ENCODE results near the gene FBLN1. TPM values are rescaled to one million over a fixed set of nuclear protein-coding genes. Genes with fewer than 3 reads are reported as not detected.
A peak's percentile ranks its signal among the peaks of the same experiment; 100 is the strongest.

FBLN1 gene
- total RNA-seq, 4 donors from 2014 or later, result 33.7 to 546 (median 86.3) TPM

- intact Hi-C loops (cut with DNase I), result loop anchor here (5.0 to 10.0 kb wide), 2 partner anchors 66 to 222 kb away; no protein-coding TSS in a partner anchor
- Histone ChIP-seq H3K36me3 (no peaks in the 10 kb centered on the region), H3K9me3 (no peaks in the 10 kb centered on the region), H3K4me1 (peaks cover 23 to 51% (median 32%) of the 10 kb centered on the region in 3 donors), H3K27me3 (peaks cover 0 to 59% (median 2%) of the 10 kb centered on the region in 4 donors), H3K4me3 (no peak overlapping the region), H3K27ac (no peak overlapping the region)
- no peak for TF ChIP-seq CTCF (IDR thresholded peaks at IDR 0.05)
- TF ChIP-seq POLR2A (IDR thresholded peaks at IDR 0.05), result no peak
- DNase-seq, result no peak
- 29 to 30% methylated on average over 2 of the region's 2 CpGs for WGBS, 2 donors
These were observed 140.3 kb downstream of the FBLN1 start for GRCh38 chr22:45642986-45643385.

- H3K4me3 ChIP-seq, result no peak overlapping the region
- intact Hi-C loops (cut with DNase I), result loop anchor here (5.0 to 10.0 kb wide), 2 partner anchors 67 to 220 kb away; no protein-coding TSS in a partner anchor
- peaks cover 0 to 45% (median 2%) of the 10 kb centered on the region in 4 donors for H3K27me3 ChIP-seq
- no peak overlapping the region for H3K27ac ChIP-seq
- peaks cover 13 to 34% (median 21%) of the 10 kb centered on the region in 3 donors for H3K4me1 ChIP-seq
- H3K36me3 ChIP-seq, result no peaks in the 10 kb centered on the region
- no peak for DNase-seq
- no peaks in the 10 kb centered on the region for H3K9me3 ChIP-seq
- WGBS, 2 donors, result 84 to 85% methylated on average over 10 to 11 of the region's 12 CpGs
- TF ChIP-seq CTCF (IDR thresholded peaks at IDR 0.05), result no peak
- TF ChIP-seq POLR2A (IDR thresholded peaks at IDR 0.05), result no peak
These were observed 142.0 kb downstream of the FBLN1 start for GRCh38 chr22:45644714-45645113.

GRCh38 chr22:45645150-45645525, 142.5 kb downstream of the FBLN1 start:
- Histone ChIP-seq H3K4me1 (peaks cover 10 to 30% (median 17%) of the 10 kb centered on the region in 3 donors), H3K36me3 (no peaks in the 10 kb centered on the region), H3K27ac (no peak overlapping the region), H3K9me3 (no peaks in the 10 kb centered on the region), H3K4me3 (peak overlapping the region in 2 of 4 donors; percentile 15 to 48), H3K27me3 (peaks cover 0 to 40% (median 2%) of the 10 kb centered on the region in 4 donors)
- 52 to 73% methylated on average over 4 to 5 of the region's 16 CpGs for WGBS, 2 donors
- no peak for DNase-seq
- TF ChIP-seq POLR2A (IDR thresholded peaks at IDR 0.05), result no peak
- no peak for TF ChIP-seq CTCF (IDR thresholded peaks at IDR 0.05)
- intact Hi-C loops (cut with DNase I), result loop anchor here (10.0 kb wide), 1 partner anchor 220 kb away; no protein-coding TSS in a partner anchor

GRCh38 chr22:45645526-45646414, 143.1 kb downstream of the FBLN1 start:
- H3K27me3 ChIP-seq, result peaks cover 0 to 35% (median 2%) of the 10 kb centered on the region in 4 donors
- 15 to 50% methylated on average over 9 to 37 of the region's 54 CpGs for WGBS, 2 donors
- TF ChIP-seq CTCF (IDR thresholded peaks at IDR 0.05) (peak; percentile 86 to 98 (median 96)), POLR2A (IDR thresholded peaks at IDR 0.05) (no peak)

More at GRCh38 chr22:45645526-45646414, 143.1 kb downstream of the FBLN1 start:
- H3K36me3 ChIP-seq, result no peaks in the 10 kb centered on the region
- intact Hi-C loops (cut with DNase I), result loop anchor here (10.0 kb wide), 1 partner anchor 219 kb away; no protein-coding TSS in a partner anchor
- no peak overlapping the region for H3K27ac ChIP-seq
- H3K4me3 ChIP-seq, result peak overlapping the region in 2 of 4 donors; percentile 15 to 48
- no peaks in the 10 kb centered on the region for H3K9me3 ChIP-seq
- DNase-seq, result no peak
- peaks cover 10 to 25% (median 11%) of the 10 kb centered on the region in 3 donors for H3K4me1 ChIP-seq
